SU-DHL-6 (cell line): ENCODE results near the gene GPATCH3.

Source experiments
- H2AFZ ChIP-seq: fragments of 200-600 bp; sonication (generic); 2 replicates; pipeline ENCODE4 v1.6.1; 2014; ENCODE audit warnings: low read depth, mild to moderate bottlenecking, moderate library complexity, mixed read lengths, antibody characterized with exemption, low read length; ENCODE audit not compliant: severe bottlenecking
- H3F3A ChIP-seq: fragments of 200-600 bp; shearing (Covaris generic); 2 replicates; pipeline ENCODE4 v1.6.0; 2016; ENCODE audit warnings: antibody characterized with exemption, mild to moderate bottlenecking; ENCODE audit not compliant: insufficient read depth
- H3K27ac ChIP-seq: fragments of 200-600 bp; sonication (generic); 2 replicates; pipeline ENCODE4 v1.5.1; 2016; ENCODE audit warnings: low read depth, mild to moderate bottlenecking, low read length, moderate library complexity, mixed read lengths
- H3K27me3 ChIP-seq: fragments of 200-600 bp; sonication (generic), shearing (Covaris generic); 2 replicates; pipeline ENCODE4 v1.6.0; 2014; ENCODE audit warnings: mild to moderate bottlenecking, low read length
- H3K36me3 ChIP-seq: fragments of 200-600 bp; sonication (generic); 2 replicates; pipeline ENCODE4 v1.6.1; 2014; ENCODE audit warnings: mild to moderate bottlenecking, low read length, mixed read lengths
- H3K4me2 ChIP-seq: fragments of 300-600, 200-600 bp; shearing (Covaris generic), sonication (generic); 2 replicates; pipeline ENCODE4 v1.6.0; 2014; ENCODE audit warnings: low read length, low read depth, mild to moderate bottlenecking; ENCODE audit not compliant: poor library complexity, severe bottlenecking
- H3K4me3 ChIP-seq: fragments of 200-600 bp; sonication (generic); 2 replicates; pipeline ENCODE4 v1.5.1; 2014; ENCODE audit warnings: antibody characterized with exemption, low read length, mild to moderate bottlenecking, mixed read lengths; ENCODE audit not compliant: insufficient read depth, poor library complexity, severe bottlenecking
- H3K79me2 ChIP-seq: fragments of 200-600 bp; sonication (generic); 2 replicates; pipeline ENCODE4 v1.6.1; 2014; ENCODE audit warnings: mild to moderate bottlenecking, low read length, moderate library complexity; ENCODE audit not compliant: insufficient read depth
- H3K9ac ChIP-seq: fragments of 200-600 bp; sonication (generic); 2 replicates; pipeline ENCODE4 v1.7.0; 2014; ENCODE audit warnings: mild to moderate bottlenecking, low read length
- H3K9me2 ChIP-seq: fragments of 200-600 bp; sonication (generic); replicated peaks from 2 replicates; pipeline ENCODE4 v1.6.1; 2014; ENCODE audit warnings: low read length; ENCODE audit not compliant: insufficient read depth
- H3K9me3 ChIP-seq: fragments of 200-600 bp; sonication (generic); 2 replicates; pipeline ENCODE4 v1.6.1; 2014; ENCODE audit warnings: low read length, mixed read lengths; ENCODE audit not compliant: insufficient read depth
- H4K20me1 ChIP-seq: fragments of 200-600 bp; sonication (generic); 2 replicates; pipeline ENCODE4 v1.6.1; 2014; ENCODE audit warnings: low read depth, mild to moderate bottlenecking, antibody characterized with exemption, low read length, moderate library complexity, mixed read lengths
- CTCF ChIP-seq: fragments of 200-600 bp; sonication (generic); IDR thresholded peaks from one replicate; pipeline ENCODE4 v1.5.1; 2017; ENCODE audit warnings: antibody characterized with exemption, mild to moderate bottlenecking, low read length, moderate library complexity; ENCODE audit not compliant: insufficient read depth, poor library complexity, severe bottlenecking
- EZH2phosphoT487 ChIP-seq: fragments of 200-600 bp; sonication (generic), shearing (Covaris generic); conservative IDR thresholded peaks from 2 replicates; pipeline ENCODE4 v1.6.1; 2018; ENCODE audit warnings: mild to moderate bottlenecking, antibody characterized with exemption, low read length, moderate library complexity, mixed read lengths

The GPATCH3 gene

GRCh38 chr1:26946270-26946669 is 46.0 kb upstream of the GPATCH3 start:
- peaks cover 8% of the 10 kb centered on the region; the same call in 1 of the 2 replicates for H3K36me3 ChIP-seq
- no peaks in the 10 kb centered on the region for H3K9me2 ChIP-seq
- no peak overlapping the region for H3K27ac ChIP-seq
- H3K9me3 ChIP-seq: no peaks in the 10 kb centered on the region
- TF ChIP-seq CTCF (no peak), EZH2phosphoT487 (no peak)
- H3K27me3 ChIP-seq: no peaks in the 10 kb centered on the region
- no peak overlapping the region for H3K9ac ChIP-seq
- H3K79me2 ChIP-seq: no peaks in the 10 kb centered on the region
- H3K4me3 ChIP-seq: no peak overlapping the region
- 0 out of 2 replicates have a peak, but pooled peaks cover 4% of the 10 kb centered on the region for H3F3A ChIP-seq
- no peak overlapping the region for H2AFZ ChIP-seq
- H4K20me1 ChIP-seq: no peaks in the 10 kb centered on the region
- no peak overlapping the region for H3K4me2 ChIP-seq

DNA sequence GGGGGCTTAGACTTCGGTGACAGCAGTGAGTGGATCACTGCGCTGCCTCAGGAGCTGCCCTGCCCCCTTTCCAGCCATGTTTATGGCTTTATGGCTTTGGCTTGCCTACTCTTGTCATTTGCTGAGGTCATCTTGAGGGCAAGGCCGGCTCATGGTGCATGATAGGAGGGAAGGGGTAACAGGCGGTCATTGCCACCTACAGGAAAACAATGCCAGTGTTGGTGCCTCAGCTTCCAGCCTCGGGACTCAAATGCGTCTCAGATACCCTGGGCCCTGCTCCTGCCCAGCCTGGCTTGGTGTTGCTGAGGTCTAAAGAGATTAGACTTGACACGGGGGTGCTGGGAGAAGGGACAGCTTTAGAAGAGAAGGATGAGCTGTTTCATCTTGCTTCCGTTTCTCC is 45.5 kb upstream of the GPATCH3 start:
- Histone ChIP-seq H3K4me2 (no peak overlapping the region), H3K4me3 (no peak overlapping the region), H3K27ac (no peak overlapping the region), H3K9ac (no peak overlapping the region), H3F3A (0 out of 2 replicates have a peak, but pooled peaks cover 4% of the 10 kb centered on the region), H3K36me3 (peaks cover 8% of the 10 kb centered on the region; the same call in 1 of the 2 replicates), H3K9me2 (no peaks in the 10 kb centered on the region), H3K79me2 (no peaks in the 10 kb centered on the region), H3K9me3 (no peaks in the 10 kb centered on the region), H2AFZ (no peak overlapping the region), H4K20me1 (no peaks in the 10 kb centered on the region), H3K27me3 (no peaks in the 10 kb centered on the region)
- TF ChIP-seq EZH2phosphoT487: no peak
- TF ChIP-seq CTCF: no peak

GRCh38 chr1:26945138-26945537 is 44.9 kb upstream of the GPATCH3 start:
- Histone ChIP-seq H3K9me3 (no peaks in the 10 kb centered on the region), H3K9ac (no peak overlapping the region), H3K27ac (no peak overlapping the region), H3K36me3 (peaks cover 8% of the 10 kb centered on the region; the same call in 1 of the 2 replicates), H3K27me3 (no peaks in the 10 kb centered on the region), H3K4me2 (no peak overlapping the region), H2AFZ (no peak overlapping the region), H3K9me2 (no peaks in the 10 kb centered on the region), H3F3A (0 out of 2 replicates have a peak, but pooled peaks cover 4% of the 10 kb centered on the region), H4K20me1 (no peaks in the 10 kb centered on the region), H3K4me3 (no peak overlapping the region), H3K79me2 (no peaks in the 10 kb centered on the region)
- no peak for TF ChIP-seq EZH2phosphoT487
- TF ChIP-seq CTCF: no peak

DNA sequence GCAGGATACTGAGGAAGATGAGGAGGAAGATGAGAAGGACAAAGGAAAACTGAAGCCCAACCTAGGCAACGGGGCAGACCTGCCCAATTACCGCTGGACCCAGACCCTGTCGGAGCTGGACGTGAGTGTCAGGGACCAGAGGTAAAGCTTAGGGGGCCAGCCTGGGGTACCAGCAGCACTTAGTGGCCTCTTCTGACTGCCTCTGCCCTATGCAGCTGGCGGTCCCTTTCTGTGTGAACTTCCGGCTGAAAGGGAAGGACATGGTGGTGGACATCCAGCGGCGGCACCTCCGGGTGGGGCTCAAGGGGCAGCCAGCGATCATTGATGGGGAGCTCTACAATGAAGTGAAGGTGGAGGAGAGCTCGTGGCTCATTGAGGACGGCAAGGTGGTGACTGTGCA is 42.4 kb upstream of the GPATCH3 start:
- peaks cover 8% of the 10 kb centered on the region; the same call in 1 of the 2 replicates for H3K36me3 ChIP-seq
- H3K27ac ChIP-seq: no peak overlapping the region
- no peaks in the 10 kb centered on the region for H3K27me3 ChIP-seq
- H3K4me2 ChIP-seq: no peak overlapping the region
- no peaks in the 10 kb centered on the region for H3F3A ChIP-seq
- no peak overlapping the region for H3K4me3 ChIP-seq
- peaks cover 13% of the 10 kb centered on the region; the same call in 1 of the 2 replicates for H3K79me2 ChIP-seq
- H3K9me2 ChIP-seq: no peaks in the 10 kb centered on the region
- TF ChIP-seq EZH2phosphoT487: no peak
- TF ChIP-seq CTCF: no peak
- H3K9ac ChIP-seq: no peak overlapping the region
- H3K9me3 ChIP-seq: no peaks in the 10 kb centered on the region
- no peak overlapping the region for H2AFZ ChIP-seq
- H4K20me1 ChIP-seq: no peaks in the 10 kb centered on the region
